Esophagus mucosa (tissue), 1 donor: ENCODE results near the gene OST4. TPM values are rescaled to one million over a fixed set of nuclear protein-coding genes. Genes with fewer than 3 reads are reported as not detected.

Source experiments
- ATAC-seq: fragments of 200-7000 bp; cut with Tn5 transposase; one replicate; pipeline ENCODE4 v1.9.1; 2020
- total RNA-seq: library from RNA; stranded (reverse); gene quantifications from one replicate; pipeline ENCODE4 v1.2.4, GENCODE V29; 2023
- donor health status: DM: yes; HTN: yes; CAD: no.

Gene OST4
- total RNA-seq, 1 donor from 2014 or later: 258 TPM

- ATAC-seq: no peak
These were observed 46.1 kb downstream of the OST4 start for GRCh38 chr2:27025281-27025800.

DNA sequence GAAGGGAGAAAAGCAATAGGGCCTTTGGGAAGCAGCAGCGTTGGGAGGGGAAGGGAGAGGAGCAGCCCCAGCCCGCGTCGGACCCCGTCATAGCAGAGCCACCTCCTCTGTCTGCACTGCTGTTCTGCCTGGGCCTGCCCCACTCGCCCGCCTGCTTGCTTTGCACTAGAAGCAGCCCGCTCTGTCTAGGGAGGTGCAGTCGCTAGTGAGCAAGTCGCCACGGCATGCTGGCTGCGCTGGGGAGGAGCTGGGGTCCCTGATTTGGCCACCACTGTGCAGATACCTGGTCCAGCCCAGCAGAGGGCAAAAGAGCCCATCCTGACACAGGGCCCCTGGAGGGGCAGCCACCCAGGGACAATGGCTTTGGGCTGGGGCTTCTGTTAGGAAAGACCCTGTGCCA lies 46.6 kb downstream of the OST4 start:
- ATAC-seq: no peak

DNA sequence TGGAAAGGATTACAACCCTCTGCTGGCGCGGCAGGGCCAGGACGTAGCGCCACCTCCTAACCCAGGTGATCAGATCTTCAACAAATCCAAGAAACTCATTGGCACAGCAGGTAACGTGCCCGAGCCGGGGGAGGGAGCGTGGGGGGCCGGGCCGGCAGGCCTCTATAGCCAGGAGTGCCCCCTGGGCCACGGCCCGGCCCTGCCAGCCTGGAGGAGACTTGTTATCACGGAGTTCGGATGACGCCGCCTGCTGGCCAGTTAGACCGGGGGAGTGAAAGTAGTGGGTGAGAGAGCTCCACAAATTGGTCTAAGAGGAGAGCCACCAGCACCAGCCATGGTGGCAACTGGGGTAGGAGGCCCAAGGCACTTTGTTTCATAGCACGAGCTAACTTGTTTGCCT lies 47.3 kb downstream of the OST4 start:
- no peak for ATAC-seq

GRCh38 chr2:27023740-27024139 lies 47.7 kb downstream of the OST4 start:
- ATAC-seq: no peak

GRCh38 chr2:27021253-27022049 lies 50.0 kb downstream of the OST4 start:
- peak; percentile 58 for ATAC-seq

Other genes with a start within 250 kb of the OST4 start
- not detected for gene DPYSL5, start 223.5 kb downstream of the OST4 start, total RNA-seq
- 6.9 TPM for gene MAPRE3, start 101.0 kb downstream of the OST4 start, total RNA-seq
- 29.7 TPM for gene TMEM214, start 38.7 kb downstream of the OST4 start, total RNA-seq
- 14.1 TPM for gene AGBL5, start 20.0 kb downstream of the OST4 start, total RNA-seq
- gene EMILIN1, start 7.0 kb upstream of the OST4 start, total RNA-seq: 3.0 TPM
- 3.5 TPM for gene KHK, start 15.1 kb upstream of the OST4 start, total RNA-seq
- gene CGREF1, start 47.5 kb upstream of the OST4 start, total RNA-seq: 0.96 TPM
- gene ABHD1, start 52.2 kb upstream of the OST4 start, total RNA-seq: not detected
- 26.5 TPM for gene PREB, start 63.0 kb upstream of the OST4 start, total RNA-seq
- gene PRR30, start 67.8 kb upstream of the OST4 start, total RNA-seq: not detected
- gene TCF23, start 77.3 kb upstream of the OST4 start, total RNA-seq: not detected
- gene ATRAID, start 140.4 kb upstream of the OST4 start, total RNA-seq: 75.0 TPM
- gene SLC5A6, start 140.6 kb upstream of the OST4 start, total RNA-seq: 15.6 TPM
- gene CAD, start 145.7 kb upstream of the OST4 start, total RNA-seq: 26.7 TPM
- not detected for gene SLC30A3, start 191.4 kb upstream of the OST4 start, total RNA-seq
- not detected for gene DNAJC5G, start 203.8 kb upstream of the OST4 start, total RNA-seq
- gene TRIM54, start 210.8 kb upstream of the OST4 start, total RNA-seq: 0.16 TPM
- 0.56 TPM for gene UCN, start 236.8 kb upstream of the OST4 start, total RNA-seq